HG02943 (cell line): ENCODE data around the gene DNAH2.

Source experiments
- ATAC-seq: cut with Tn5 transposase; IDR thresholded peaks from one replicate; pipeline ENCODE4 v1.9.1; 2021; ENCODE audit warnings: mild to moderate bottlenecking, low read depth, moderate library complexity; ENCODE audit not compliant: unreplicated experiment

DNAH2 gene

GRCh38 chr17:7814969-7815368 is 97.4 kb downstream of the DNAH2 start:
- ATAC-seq = no peak

GRCh38 chr17:7816926-7817642 is 99.5 kb downstream of the DNAH2 start:
- no peak for ATAC-seq

DNA sequence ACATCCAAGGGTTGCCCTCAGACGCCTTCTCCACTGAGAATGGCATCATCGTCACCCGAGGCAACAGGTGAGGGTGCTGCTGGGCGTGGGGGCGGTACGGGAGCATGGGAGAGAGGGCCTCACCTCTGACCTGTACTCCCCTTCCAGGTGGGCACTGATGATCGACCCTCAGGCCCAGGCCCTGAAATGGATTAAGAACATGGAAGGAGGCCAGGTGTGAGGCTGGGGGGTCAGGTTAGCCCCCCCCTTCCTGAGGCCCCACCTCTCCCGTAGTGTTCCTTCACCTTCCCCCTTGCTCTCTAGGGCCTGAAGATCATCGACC is 100.1 kb downstream of the DNAH2 start:
- no peak for ATAC-seq

- ATAC-seq = no peak
These were observed 100.5 kb downstream of the DNAH2 start for GRCh38 chr17:7818026-7818425.

- no peak for ATAC-seq
These were observed 101.5 kb downstream of the DNAH2 start for GRCh38 chr17:7818746-7819645.

GRCh38 chr17:7820231-7820630 is 102.7 kb downstream of the DNAH2 start:
- no peak for ATAC-seq

DNA sequence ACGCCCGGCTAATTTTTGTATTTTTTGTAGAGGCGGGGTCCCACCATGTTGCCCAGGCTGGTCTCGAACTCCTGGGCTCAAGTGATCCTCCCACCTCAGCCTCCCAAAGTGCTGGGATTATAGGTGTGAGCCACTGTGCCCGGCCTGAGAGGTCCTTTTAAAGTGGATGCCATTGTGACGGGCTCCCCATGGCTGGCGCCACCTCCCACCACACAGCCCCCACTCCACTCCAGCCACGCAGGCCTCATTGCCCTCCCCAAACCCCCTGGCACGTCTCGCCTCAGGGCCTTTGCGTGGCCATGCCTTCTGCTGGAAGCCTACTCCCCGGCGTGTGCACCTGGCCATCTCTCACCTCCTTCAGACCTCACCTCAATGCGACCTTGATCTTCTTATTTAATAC is 104.6 kb downstream of the DNAH2 start:
- ATAC-seq = no peak

DNA sequence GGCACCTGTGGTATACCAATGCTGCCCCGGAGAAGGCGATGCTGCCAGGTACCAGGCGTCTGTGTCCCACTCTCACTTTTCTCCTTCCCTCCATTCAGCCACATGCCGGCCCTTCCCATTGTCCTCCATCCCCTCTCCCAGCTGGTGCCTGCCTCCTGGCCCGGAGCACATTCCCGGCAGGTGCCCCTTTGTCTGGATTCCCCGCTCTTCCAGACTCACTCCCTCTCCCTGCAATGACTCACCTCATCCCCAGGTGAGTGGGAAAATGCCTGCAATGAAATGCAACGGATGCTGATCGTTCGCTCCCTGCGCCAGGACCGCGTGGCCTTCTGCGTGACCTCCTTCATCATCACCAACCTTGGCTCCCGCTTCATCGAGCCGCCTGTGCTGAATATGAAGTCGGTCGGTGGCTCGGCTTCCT is 106.0 kb downstream of the DNAH2 start:
- no peak for ATAC-seq

DNA sequence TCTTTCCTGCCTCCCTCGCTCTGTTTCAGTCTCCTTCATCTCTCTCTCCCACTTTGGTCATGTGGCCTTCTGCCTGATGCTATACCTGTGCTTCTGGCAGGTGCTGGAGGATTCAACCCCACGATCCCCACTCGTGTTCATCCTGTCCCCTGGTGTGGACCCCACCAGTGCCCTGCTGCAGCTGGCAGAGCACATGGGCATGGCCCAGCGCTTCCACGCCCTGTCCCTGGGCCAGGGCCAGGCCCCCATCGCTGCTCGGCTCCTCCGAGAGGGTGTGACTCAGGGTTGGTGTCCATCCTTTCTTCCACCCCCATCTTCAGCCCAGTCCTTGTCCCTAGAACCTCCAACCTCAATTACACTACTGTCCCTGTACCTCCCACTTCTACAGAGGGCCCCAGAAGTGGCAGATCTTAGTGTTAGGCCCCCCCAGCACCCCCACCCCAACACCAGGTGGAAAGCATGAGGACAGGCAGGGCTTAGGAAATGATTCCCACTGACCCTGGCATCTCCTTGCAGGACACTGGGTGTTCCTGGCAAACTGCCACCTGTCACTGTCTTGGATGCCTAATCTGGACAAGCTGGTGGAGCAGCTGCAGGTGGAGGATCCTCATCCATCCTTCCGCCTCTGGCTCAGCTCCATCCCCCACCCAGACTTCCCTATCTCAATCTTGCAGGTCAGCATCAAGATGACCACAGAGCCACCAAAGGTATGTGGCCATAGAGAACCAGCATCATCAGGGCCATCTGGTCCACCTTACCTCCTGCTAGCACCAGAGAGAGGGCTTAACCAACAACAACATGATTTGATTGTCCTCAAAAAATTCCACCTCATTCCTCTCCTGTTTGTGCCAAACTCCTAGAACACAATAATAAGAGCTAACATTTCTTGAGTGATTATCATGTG is 106.7 kb downstream of the DNAH2 start:
- ATAC-seq = no peak

- no peak for ATAC-seq
These were observed 107.9 kb downstream of the DNAH2 start for GRCh38 chr17:7825206-7825990.

- ATAC-seq = no peak
These were observed 113.1 kb downstream of the DNAH2 start for GRCh38 chr17:7830616-7831015.

DNA sequence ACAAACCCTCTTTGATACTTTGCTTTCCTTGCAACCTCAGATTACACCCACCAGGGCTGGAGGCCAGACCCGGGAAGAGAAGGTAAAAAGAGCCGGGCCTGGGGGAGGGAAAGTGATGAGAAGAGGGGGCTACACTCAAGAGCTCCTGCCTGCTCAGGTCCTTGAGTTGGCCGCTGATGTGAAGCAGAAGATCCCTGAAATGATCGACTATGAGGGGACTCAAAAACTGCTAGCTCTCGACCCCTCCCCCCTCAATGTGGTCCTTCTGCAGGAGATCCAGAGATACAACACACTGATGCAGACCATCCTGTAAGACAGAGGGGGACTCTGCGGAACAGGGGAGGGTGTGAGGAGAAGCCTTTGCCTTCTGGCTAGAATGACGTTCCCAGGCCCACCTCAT is 113.7 kb downstream of the DNAH2 start:
- ATAC-seq = no peak

DNA sequence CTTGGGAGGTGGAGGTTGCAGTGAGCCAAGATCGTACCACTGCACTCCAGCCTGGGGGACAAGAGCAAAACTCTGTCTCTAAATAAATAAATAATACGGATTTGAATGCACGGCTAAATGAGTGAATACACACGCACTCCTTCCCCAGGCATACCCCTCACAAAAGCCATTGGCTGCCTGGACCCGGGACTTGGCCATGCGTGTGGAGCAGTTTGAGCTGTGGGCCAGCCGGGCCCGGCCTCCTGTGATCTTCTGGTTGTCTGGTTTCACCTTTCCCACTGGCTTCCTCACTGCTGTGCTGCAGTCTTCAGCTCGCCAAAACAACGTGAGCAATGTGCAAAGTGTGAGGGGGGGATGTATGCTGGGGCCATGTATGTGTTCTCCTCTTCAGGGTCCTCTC is 114.9 kb downstream of the DNAH2 start:
- ATAC-seq = no peak

DNA sequence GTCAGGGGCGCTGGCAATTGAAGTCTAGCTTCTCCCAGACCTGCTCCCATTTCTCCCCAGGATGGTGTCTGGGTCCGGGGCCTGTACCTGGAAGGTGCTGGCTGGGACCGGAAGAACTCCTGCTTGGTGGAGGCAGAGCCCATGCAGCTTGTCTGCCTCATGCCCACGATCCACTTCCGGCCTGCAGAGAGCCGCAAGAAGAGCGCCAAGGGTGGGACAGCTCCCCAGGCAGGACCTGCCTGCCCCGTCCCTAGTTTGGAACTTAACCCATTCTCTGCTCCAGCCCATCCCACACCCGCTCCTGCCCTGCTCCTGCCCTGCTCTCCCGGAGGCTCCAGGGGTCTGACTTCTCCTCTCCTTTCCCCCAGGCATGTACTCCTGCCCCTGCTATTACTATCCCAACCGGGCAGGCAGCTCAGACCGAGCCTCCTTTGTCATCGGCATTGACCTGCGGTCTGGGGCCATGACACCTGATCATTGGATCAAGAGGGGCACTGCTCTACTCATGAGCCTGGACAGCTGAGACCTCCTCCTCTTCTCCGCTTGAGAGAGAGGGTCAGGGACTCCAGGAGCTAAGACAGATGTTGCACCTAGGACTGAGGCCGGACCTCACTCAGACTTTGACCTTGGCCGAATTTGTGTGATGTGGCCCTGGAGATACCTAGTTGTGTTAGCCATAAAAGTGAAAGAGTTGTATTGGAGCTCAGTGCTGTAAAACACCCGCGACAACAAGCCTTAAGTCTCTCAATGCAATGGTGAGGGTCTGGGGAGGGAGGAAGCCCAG is 115.7 kb downstream of the DNAH2 start:
- ATAC-seq = no peak

GRCh38 chr17:7833795-7834541 is 116.4 kb downstream of the DNAH2 start, which contains the start of gene KDM6B:
Gene KDM6B, plus strand, starts transcription at chr17:7834217. Its CDS starts 11,338 bp downstream, at chr17:7845555.
- ATAC-seq = peak; percentile 40

GRCh38 chr17:7834542-7834956 is 117.0 kb downstream of the DNAH2 start:
- no peak for ATAC-seq

DNA sequence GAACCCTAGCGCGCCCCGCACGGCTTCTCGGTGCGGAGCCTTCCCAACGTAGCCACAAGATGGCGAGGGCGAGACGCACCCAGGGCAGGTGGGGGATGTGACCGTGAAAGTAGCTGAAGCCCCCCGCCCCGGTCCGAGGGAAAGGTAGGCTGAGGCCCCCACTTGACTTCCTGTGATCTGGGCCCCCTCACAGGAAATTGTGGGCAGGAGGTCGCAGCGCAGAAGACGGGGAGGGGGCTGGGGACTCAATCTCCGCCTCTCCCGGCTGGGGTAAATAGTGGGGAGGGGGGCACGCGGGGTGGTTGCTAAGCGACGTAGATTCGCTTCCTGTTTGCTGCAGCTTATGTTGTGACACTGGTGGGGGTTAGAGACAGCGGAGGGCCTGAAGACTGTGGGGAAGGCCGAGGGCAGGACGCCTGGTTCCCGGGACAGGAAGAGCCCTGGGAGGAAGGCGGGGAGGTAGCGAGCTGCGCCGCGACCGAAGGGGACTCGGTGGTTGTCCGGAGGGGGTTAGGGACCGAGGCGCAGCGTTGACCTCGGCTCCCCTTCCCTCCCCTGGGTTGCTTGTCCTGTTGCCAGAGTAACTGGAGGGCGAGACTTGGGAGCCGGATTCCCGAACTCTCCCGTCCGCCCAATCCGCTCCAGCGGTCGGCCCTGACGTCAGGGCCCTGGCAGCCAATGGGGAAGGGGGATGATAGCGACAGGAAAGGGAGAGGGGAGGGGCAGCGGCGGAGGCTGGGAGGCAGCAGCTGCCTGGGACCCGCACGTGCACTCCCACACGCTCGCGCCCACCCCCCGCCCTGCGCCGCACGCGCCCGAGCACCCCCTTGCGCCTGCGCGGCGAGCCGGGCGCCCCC is 117.6 kb downstream of the DNAH2 start:
- ATAC-seq = no peak
